Adrenal gland (tissue), 5 donors: ENCODE data around the gene COPS7A.

ENCODE experiments used
- CTCF ChIP-seq, 6 experiments: fragments of 450-650 bp in 4 of 6; fragments of 200-600 bp in 2 of 6; sonication (generic) in 1 of 6; IDR thresholded peaks; 1 replicate in 5 of 6; 2 replicates in 1 of 6; pipeline versions ENCODE4 v1.5.1 to v1.8.0; 2016 to 2021; ENCODE audit warnings: antibody characterized with exemption in 6 of 6, mild to moderate bottlenecking in 2 of 6, moderate library complexity in 1 of 6
- POLR2A ChIP-seq, 2 donors: fragments of 450-650 bp; IDR thresholded peaks; one replicate each; pipeline ENCODE4 v1.6.1; 2017; ENCODE audit warnings: antibody characterized with exemption in 2 of 2, mild to moderate bottlenecking in 2 of 2, moderate library complexity in 1 of 2
- donor health status: DM: no; HTN: no; CAD: no.

GRCh38 chr12:6767353-6768319 lies 43.8 kb downstream of the COPS7A start:
- TF ChIP-seq CTCF (IDR thresholded peaks at IDR 0.05): no peak
- TF ChIP-seq POLR2A (IDR thresholded peaks at IDR 0.05): no peak
